ENCODE results near the gene SMG6. TPM values are rescaled to one million over a fixed set of nuclear protein-coding genes. Genes with fewer than 3 reads are reported as not detected.
A peak's percentile ranks its signal among the peaks of the same experiment; 100 is the strongest.

SMG6 gene
- total RNA-seq, 1 donor from 2014 or later, result 38.1 TPM

GRCh38 chr17:2064147-2064489, 239.5 kb downstream of the SMG6 start:
- H3K4me1 Mint-ChIP-seq (ENCODE audit: unreplicated experiment), result peaks cover 68% of the 10 kb centered on the region
- no peak overlapping the region for H3K27ac Mint-ChIP-seq (ENCODE audit: unreplicated experiment)
- peaks cover 35% of the 10 kb centered on the region for H3K36me3 Mint-ChIP-seq (ENCODE audit: low read depth, unreplicated experiment)
- no peak for TF ChIP-seq CTCF (IDR thresholded peaks at IDR 0.05; ENCODE audit: unreplicated experiment)
- H3K27me3 Mint-ChIP-seq (ENCODE audit: unreplicated experiment), result peaks cover 27% of the 10 kb centered on the region
- H3K9me3 Mint-ChIP-seq (ENCODE audit: unreplicated experiment), result no peaks in the 10 kb centered on the region
- H3K4me3 Mint-ChIP-seq (ENCODE audit: unreplicated experiment), result peak overlapping the region; percentile 77
- no peak for DNase-seq (ENCODE audit: low spot score)

GRCh38 chr17:2063261-2064146, 240.1 kb downstream of the SMG6 start:
- Mint-ChIP-seq H3K27ac (ENCODE audit: unreplicated experiment) (no peak overlapping the region), H3K27me3 (ENCODE audit: unreplicated experiment) (peaks cover 27% of the 10 kb centered on the region), H3K4me3 (ENCODE audit: unreplicated experiment) (peak overlapping the region; percentile 77), H3K36me3 (ENCODE audit: low read depth, unreplicated experiment) (peaks cover 35% of the 10 kb centered on the region), H3K4me1 (ENCODE audit: unreplicated experiment) (peaks cover 68% of the 10 kb centered on the region), H3K9me3 (ENCODE audit: unreplicated experiment) (no peaks in the 10 kb centered on the region)
- TF ChIP-seq CTCF (IDR thresholded peaks at IDR 0.05; ENCODE audit: unreplicated experiment), result no peak
- DNase-seq (ENCODE audit: low spot score), result no peak

- Mint-ChIP-seq H3K4me1 (ENCODE audit: unreplicated experiment) (peaks cover 63% of the 10 kb centered on the region), H3K27me3 (ENCODE audit: unreplicated experiment) (peaks cover 27% of the 10 kb centered on the region), H3K27ac (ENCODE audit: unreplicated experiment) (peak overlapping the region; percentile 77), H3K36me3 (ENCODE audit: low read depth, unreplicated experiment) (peaks cover 35% of the 10 kb centered on the region), H3K4me3 (ENCODE audit: unreplicated experiment) (no peak overlapping the region), H3K9me3 (ENCODE audit: unreplicated experiment) (no peaks in the 10 kb centered on the region)
- no peak for TF ChIP-seq CTCF (IDR thresholded peaks at IDR 0.05; ENCODE audit: unreplicated experiment)
- peak; percentile 22 for DNase-seq (ENCODE audit: low spot score)
Measured at GRCh38 chr17:2062571-2063183, 240.9 kb downstream of the SMG6 start.

GRCh38 chr17:2061441-2061958, 242.1 kb downstream of the SMG6 start:
- no peak for TF ChIP-seq CTCF (IDR thresholded peaks at IDR 0.05; ENCODE audit: unreplicated experiment)
- no peaks in the 10 kb centered on the region for H3K9me3 Mint-ChIP-seq (ENCODE audit: unreplicated experiment)
- H3K36me3 Mint-ChIP-seq (ENCODE audit: low read depth, unreplicated experiment), result peaks cover 35% of the 10 kb centered on the region
- peaks cover 53% of the 10 kb centered on the region for H3K4me1 Mint-ChIP-seq (ENCODE audit: unreplicated experiment)
- no peak overlapping the region for H3K4me3 Mint-ChIP-seq (ENCODE audit: unreplicated experiment)
- H3K27me3 Mint-ChIP-seq (ENCODE audit: unreplicated experiment), result peaks cover 25% of the 10 kb centered on the region
- no peak for DNase-seq (ENCODE audit: low spot score)
- no peak overlapping the region for H3K27ac Mint-ChIP-seq (ENCODE audit: unreplicated experiment)

Measured in endothelial cell (in vitro differentiated cells).